Endometrial microvascular endothelial cells (primary cell): ENCODE data around the gene LPIN2. TPM values are rescaled to one million over a fixed set of nuclear protein-coding genes. Genes with fewer than 3 reads are reported as not detected.
"Not testable (repeated sequence)": the region's sequence is repeated elsewhere in the genome, so short reads cannot be mapped to it uniquely, and the experiment has no call there.

ENCODE experiments used
- in situ Hi-C: cut with HindIII; loops from 2 replicates; pipeline ENCODE4 v1.10.0; 2017; ENCODE audit warnings: low sequenced_read_pairs, low pct_unique_long_range_greater_than_20kb; ENCODE audit errors: inconsistent ontology term
- total RNA-seq: library from RNA; depleted of rRNA; stranded (reverse); fragments of >200 nt; gene quantifications from one replicate; pipeline ENCODE4 v1.2.3, GENCODE V29; 2015; ENCODE audit errors: inconsistent ontology term

The LPIN2 gene
- total RNA-seq, 1 donor from 2014 or later: 41.8 TPM

DNA sequence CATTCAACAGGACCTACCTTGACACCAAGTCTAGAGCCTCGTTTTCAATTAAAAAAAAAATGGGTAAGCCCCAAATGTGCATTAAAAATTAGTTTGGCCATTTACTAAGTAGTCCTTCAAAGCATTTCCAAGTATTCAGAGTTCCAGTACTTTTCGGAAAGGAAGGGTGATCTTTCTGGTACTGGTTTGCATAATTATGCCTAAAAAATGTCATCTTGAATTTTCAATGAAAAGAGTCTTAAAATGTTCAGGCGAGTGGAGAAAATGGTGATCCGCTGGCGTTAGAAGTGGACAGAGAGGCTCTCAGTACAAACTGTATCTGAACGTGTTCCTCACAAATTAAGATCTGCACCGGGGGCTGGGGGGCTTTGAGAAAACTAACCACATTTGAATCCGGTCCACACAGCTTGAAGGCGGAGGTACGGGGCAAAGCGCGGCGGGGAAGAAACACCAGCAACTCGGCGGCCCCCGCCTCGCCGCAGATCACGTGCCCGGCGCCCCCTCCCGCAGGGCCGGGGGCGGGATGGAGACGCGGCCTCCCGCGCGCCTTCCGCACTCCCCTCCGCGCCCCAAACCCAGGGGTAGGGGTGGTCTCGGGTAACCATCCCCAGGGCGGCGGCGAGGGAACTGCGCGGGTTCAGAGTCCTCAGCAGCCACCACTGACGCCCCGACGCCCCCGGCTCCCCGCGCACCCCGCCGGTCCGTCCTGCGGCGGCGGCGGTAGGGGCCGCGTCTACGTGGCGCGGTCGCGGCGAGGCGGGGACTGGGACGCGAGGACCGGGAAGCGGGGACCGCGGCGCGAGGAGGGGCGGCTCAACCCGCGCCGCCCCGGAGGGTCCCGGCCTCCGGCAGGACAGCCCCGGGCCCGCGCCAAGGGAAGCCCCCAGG is 564 bp downstream of the LPIN2 start:
- in situ Hi-C loops: no loop called here

DNA sequence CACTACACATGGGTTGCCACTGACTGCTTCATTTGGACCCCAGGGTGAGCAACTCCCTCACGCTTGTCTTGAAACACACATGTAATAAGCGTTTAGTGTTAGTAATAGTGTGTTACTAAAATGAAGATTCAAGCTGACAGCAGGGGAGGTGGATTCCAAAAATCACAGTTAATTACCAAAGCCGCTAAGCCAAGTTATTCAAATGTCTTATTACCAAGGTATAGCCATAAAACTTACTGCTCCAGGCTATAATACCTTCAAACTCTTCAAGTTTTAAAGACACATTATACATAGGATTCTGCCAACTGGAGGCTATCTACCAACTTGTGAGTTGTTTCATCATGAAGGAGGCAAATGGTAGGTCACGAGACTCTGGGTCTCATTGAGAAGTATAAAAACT is 2.9 kb downstream of the LPIN2 start:
- in situ Hi-C loops: no loop called here

DNA sequence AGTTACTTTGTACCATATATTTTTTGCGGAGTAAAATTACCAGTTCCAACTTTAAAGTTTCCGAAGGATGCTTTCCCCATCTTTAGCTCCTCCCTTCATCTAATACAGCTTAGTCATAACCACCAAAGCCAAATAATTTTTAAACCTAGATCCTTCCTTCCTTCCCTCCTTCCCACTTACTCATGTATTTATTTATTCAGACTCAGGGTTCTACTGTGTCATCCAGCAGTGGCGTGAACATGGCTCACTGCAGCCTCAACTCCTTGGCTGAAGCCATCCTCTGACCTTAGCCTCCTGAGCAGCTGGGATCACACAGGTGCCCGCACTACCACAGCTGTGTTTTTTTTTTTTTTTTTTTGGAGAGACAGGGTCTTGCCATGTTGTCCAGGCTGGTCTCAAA is 4.4 kb downstream of the LPIN2 start:
- in situ Hi-C loops: no loop called here

DNA sequence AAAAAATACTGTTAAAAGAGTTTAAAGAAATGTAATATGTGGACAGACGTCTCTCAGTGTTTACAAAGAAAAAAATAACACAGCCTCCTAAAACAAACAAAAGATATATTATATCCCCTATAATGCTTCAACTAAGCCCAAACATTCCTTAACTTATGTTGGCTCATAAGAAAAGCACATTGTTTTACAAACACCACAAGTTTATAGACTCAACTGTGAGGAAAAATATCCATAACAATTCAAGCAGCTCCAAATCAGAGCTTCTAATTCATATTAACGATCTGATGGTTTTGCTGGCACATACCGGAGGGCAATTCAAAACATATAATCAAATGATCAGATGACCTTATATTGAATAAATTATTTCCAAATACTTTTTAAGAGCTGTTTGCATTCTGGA is 5.5 kb downstream of the LPIN2 start:
- in situ Hi-C loops: no loop called here

DNA sequence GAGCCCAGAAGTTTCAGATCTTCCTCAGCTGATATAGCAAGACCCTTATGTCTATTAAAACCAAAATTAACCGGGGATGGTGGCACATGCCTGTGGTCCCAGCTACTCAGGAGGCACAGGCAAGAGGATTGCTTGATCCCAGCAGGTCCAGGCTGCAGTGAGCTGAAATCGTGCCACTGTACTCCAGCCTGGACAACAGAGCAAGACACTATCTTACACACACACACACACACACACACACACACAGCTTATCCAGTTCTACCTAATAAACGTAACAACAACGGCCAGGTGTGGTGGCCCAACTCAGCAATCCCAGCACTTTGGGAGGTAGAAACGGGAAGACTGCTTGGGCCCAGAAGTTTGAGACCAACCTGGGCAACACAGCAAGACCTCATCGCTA is 7.5 kb downstream of the LPIN2 start:
- in situ Hi-C loops: no loop called here

DNA sequence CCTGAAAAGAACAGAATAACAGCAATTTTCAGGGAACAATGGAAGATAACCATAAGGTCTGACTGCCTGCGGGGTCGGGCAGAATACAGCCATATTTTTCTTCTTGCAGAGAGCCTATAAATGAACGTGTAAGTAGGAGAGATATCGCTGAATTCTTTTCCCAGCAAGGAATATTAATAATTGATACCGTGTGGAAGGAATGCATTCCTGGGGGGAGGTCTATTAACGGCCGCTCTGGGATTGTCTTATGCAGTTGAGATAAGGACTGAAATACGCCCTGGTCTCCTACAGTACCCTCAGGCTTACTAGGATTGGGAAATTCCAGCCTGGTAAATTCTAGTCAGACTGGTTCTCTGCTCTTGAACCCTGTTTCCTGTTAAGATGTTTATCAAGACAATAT is 9.2 kb downstream of the LPIN2 start:
- in situ Hi-C loops: not testable (repeated sequence)

DNA sequence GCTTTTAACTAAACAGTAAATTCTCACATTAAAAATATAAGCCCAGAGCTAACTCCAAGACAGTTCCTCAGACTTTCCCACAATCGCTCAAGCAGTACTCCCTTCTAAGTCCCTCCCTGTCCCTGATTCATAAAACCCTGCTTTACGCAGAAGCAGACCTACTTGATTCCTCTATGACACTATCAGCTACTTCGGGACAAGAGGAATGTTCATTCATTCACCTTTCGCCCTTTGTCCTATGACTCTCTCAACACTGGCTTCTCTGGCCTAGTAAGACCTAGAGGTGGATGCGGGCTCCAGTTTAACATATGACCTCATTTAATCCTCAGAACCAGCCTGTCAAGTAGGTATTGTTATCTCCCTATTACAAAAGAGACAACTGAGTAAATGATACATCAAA is 10.2 kb downstream of the LPIN2 start:
- in situ Hi-C loops: no loop called here

DNA sequence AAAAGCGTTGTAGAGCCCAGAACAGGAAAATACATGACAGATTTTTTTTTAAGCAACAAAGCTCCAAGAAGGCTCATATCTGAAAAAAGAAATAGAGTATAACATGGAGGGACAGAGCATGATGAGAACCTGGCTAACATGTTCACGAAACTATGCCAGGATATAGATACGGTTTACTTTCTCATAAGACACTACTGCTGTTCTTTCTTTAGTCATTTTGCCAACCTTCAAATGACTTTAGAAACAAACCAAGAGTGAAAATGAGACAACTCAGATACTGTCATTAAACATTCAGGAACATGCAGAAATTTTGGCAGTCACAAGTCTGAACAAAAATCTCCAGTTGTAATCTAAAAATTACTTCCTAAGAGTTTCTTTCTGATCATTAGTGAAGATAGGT is 14.3 kb downstream of the LPIN2 start:
- in situ Hi-C loops: no loop called here

DNA sequence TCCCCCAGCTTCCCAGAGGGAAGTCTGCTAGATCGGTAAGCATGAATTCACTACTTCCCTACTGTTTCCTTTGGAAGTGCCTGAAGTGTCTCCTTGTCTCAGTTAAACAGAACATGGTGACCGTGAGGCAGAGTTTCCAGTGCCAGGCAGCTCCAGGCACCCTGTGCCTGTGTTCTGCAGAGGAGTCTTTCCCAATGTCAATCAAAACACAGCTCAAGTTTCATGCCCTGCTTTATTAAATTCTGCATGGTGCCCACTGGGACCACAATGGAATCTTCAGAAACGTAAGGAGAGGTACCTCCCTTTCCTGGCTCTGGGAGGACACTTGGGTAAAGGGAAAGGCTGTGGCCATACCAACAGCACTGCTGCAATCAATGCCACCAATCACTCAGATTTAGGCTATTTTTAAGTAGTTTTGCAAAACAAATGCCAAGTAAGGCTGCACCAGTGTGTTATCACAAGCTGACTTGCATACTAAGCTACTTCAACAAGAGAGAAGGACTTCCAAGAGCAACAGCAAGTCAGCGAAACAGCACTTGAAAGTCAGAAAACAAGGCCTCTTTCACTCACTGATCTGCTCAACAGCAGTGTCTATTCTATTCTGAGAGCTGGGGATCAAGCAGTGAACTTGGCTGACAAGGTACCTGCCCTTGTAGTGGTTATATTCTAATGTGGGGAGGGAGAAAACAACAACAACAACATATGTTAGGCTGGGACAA is 14.9 kb downstream of the LPIN2 start:
- in situ Hi-C loops: no loop called here

DNA sequence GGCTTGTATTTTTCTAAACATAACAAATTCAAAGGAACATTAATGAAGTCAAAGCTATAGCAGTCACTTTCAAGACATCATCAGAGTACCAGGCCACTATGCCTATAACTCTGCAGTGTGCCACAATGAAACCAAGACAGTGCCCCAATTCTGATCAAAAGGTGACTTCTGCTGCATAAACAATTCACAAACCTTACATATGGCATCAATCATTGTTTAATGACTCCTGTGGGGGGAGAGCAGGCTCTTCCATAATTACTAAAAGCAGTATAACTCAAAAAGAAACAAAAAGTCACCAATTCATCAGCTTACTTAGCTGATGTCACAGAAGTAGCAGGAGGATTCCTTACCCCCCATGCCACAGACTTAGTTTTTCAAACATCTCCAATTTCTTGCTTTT is 15.5 kb downstream of the LPIN2 start:
- in situ Hi-C loops: no loop called here

DNA sequence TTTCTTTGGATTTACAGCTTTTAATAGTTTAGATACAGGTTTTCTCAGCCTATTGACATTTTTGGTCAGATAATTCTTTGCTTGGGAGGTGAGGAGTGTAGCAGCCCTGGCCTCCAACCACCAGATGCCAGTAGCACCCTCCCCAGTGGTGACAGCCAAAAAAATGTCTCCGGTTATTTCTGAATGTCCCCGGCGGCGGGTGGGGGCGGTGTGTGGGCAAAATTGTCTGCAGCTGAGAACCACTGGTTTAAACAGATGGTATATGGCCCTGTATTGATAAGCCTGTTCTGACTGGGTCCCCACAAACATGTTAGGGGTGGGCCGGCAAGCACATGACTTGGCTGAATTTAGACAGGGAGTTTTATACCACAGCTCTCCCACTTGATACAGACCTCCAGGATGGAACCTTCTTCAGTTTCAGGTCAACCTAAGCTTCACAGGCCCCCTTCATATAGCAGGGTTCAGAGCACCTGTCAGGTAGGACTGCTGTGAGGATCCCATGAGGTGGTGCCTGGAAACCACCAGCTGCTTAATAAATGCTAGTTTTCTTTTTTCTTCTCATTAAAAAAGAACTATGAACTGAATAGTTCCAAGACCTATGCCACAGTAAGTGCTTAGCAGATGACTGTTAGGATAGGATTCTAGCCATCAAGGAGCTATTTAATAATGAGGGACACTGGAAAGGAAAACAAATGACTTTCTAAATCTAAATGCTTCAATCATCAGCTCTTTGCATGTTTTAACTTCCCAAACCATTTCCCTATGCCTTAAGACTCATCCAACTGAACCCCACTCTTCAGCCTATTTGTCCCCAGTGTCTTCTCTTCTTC is 18.1 kb downstream of the LPIN2 start:
- in situ Hi-C loops: no loop called here

DNA sequence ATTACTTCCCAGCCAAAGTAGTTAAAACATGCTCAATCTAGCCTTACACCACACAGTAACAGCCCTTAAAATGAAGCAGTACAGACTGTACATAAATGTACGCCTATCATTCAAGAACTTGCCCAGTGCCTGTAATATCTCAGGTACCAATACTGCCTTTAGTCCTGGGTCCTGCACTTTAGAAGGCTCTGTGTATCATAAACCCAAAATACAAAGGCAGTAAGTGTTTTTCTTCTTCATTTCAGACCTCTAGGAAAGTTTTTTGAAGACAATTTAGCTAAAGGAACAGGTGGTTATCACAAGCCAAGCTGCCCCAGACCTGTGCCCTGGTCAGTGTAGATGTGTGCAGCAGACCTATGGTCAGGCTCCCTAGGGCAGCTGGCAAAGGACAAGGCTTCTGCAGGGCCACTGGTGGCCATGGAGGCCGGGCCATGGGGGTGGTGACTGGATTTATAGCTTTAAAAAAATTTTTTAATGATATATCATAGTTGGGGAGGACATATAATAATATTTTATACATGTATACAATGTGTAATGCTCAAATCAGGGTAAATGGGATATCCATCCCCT is 18.8 kb downstream of the LPIN2 start:
- in situ Hi-C loops: no loop called here

DNA sequence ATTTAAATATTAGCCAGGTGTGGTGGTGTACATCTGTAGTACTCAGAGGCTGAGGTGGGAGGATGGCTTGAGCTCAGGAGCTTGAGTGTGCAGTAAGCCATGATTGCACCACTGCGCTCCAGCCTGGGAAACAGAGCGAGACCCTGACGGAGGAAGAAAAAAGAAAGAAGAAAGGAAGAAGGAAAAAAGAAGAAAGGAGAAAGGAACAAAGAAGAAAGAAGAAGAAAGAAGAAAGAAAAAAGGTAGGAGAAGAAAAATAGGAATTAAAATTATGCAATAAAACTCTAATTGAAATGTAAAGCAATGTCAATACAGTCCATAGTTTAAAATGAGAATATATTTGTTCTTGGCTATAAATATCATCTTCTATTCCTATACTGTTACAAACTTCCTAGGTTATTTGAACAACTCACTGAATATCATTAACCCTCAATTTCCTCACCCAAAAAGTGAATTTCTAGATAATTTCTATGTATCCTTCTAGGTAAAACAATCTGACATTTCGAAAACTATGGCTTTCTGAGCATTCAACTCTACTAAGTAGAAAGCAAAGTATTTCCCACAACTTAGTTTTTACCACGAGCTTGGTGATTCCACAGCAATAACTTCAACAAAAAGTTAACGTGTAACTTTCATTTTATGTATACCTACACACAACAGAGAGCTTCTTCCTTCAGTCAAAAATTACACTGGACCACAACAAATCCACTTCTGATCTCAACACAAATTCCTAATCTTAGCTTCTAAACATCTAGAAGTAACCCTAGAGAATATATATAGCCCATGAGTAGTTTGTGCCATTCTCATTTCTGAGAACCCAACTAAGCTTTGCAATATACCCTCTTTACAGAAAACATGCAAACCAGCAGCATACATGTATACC is 19.7 kb downstream of the LPIN2 start:
- in situ Hi-C loops: no loop called here

DNA sequence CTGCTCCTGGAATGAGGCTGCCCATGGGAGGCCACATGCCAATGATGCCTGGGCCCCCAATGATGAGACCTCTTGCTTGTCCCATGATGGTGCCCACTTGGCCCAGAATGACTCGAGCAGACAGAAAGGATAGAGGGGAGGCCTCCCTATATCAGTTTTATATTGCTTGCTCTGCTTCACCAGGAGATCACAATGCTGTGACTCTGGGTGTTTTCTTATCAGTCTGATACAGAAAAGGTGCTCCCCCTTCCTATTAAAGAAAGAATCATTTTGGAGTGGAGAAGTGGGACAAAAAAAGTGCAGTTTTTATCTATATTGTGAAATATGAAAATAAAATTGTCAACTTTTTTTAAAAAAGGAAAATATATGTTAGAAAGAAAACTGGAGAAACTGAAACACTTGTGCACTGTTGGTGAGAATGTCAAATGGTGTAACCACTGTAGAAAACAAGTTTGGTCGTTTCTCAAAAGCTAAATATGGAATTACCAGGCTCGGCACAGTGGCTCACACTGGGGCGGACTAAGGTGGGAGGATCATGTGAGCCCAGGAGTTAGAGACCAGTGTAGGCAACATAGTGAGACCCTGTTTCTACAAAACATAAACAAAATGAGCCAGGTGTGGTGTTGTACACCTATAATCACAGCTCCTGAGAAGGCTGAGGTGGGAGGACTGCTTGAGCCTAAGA is 21.8 kb downstream of the LPIN2 start:
- in situ Hi-C loops: no loop called here

DNA sequence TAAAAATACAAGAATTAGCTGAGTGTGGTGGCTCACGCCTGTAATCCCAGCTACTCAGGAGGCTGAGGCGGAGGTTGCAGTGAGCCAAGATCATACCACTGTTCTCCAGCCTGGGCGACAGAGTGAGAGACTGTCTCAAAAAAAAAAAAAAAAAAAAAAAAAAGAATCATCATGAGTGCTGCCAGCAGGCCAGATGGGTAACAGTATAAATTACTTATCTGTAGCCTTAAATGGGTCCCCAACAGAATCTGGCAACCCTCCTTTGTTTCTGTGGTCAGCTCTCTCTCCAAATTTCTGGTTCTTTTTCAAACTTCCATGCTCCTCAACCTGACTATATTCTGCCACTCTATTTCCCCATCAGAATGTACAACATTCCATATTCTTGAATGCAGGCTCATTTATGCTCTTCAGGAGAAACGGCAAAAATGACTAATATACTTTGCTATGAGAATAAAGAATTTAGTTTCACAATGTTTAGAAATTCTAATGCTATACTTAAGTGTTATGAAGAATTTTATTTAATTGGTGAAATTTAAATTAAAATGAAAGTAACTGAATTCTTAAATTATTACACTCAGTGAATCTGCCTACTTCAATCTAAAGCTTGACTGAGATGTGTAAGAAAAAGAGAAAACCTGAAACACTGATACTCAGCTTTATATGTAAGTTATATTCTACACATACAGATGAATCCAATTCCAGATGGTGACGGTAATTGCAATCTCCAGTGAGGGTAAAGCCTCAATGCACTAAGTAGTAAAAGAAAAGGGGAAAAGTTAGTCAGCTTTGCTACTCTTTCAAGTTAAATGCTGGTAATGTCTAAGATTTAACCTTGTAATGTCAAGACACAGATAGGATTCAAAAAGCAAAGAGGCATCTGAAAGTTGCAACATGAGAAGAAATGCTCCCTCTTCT is 24.8 kb downstream of the LPIN2 start:
- in situ Hi-C loops: no loop called here

DNA sequence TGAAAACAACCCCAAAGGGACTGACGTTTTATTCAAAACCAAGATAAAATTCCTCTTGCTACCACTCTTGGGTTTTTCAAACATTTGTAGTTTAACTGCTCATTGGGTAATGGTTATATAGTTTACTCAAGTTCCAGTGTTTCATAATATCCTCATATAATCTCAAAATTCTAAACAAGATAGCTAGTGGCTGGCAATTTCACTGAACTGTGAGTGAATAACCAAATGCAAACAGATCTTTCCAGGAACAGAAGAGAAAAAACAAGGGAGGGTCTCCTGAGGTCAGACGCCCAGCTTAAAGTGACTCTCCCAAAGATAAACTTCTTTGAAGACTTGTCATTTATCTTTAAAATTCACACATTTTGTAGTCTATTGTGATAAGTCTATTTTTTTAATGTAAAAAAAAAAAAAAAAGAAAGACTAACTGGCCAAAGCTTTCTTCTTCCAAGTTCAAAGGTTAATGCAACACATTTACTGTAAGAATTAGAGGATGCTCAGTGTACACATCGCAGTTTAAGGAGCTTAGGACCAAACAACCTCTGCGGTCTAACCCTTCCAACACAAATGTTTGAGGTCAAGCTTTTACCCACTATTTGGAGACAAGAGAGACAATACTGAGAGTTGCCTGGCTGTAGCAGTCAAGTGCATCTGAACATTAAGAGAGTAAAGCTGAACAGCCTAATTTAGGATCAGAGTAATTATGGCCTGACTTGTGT is 26.6 kb downstream of the LPIN2 start:
- in situ Hi-C loops: no loop called here
